HG02642 (cell line): Measurements from ENCODE around the gene PDE6A.
A peak's percentile ranks its signal among the peaks of the same experiment; 100 is the strongest.

Source experiments
- ATAC-seq: cut with Tn5 transposase; IDR thresholded peaks from one replicate; pipeline ENCODE4 v1.9.1; 2021; ENCODE audit warnings: mild to moderate bottlenecking; ENCODE audit not compliant: unreplicated experiment, poor library complexity

PDE6A gene

DNA sequence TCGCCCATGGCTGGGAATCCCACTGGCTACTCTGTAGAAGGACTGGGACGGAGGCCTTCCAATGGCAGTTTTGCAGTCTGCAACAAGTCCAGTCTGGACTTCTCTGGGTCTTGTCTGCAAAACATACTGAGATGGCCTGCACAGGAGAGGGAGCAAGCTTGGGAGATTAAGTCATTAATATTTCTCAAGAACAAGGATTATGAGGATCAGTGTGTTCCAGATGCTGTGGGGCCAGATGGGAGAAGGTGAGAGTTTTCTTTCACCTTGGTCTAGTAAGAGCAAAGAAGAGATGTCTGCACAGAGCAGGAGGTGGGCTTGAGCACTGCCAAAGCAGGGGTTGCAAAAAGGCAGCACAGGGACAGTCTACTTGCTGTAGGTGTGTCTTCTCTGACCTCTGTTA, at the start of gene PDE6A:
PDE6A (minus strand) TSS at position 128 of the 400 bp plus-strand sequence; CDS start at position 8, 120 bp downstream.
- no peak for ATAC-seq

DNA sequence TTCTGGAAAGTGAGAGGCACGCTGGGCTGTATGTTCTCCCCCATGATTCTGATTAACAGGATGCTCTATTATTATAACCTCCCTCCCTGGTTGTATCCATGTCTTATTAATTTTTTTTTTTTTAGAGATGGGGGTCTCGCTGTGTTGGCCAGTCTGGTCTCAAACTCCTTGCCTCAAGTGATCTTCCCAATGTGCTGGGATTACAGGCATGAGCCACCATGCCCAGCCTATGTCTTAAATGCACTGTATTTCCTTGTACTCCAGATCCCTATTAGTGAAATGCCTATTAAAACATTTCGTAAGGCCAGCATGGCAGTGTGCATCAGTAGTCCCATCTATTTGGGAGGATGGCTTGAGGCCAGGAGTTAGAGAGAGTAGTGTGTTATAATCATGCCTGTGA, 48.9 kb upstream of the PDE6A start:
- ATAC-seq, result no peak

DNA sequence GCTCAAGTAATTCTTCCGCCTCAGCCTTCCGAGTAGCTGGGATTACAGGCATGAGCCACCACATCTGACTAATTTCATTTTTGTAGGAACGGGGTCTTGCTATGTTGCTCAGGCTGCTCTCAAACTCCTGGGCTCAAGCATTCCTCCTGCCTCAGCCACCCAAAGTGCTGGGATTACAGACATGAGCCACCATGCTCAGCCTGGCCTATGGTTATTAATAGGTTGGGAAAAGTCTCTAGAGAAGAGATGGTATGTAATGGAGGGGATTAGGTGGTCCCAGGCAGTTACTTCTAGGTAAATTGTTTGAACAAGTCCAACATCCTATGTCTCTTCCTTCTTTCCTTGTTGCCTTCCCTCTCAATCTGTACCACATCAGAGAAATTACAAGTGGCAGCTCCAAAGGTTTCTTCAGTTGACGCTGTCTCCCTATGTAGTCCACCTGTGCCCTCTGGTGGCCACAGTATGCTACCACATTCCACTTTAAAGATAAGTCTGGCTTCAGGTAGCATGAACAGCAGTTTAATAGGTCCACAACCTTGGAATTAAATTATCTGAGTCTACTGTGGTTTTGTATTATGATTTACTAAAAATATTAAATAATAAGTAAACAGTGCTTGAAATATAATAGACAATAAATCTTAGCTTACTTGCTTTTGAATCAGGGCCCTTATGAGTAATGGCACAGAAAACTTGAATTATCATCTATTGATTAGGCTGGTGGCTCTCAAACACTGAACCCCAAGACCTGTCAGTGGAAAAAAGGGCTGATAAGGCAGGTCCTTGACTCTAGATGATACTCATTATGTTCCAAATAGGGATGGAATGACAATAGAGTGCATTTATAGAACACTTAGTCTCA, 46.2 kb upstream of the PDE6A start:
- peak; percentile 84 for ATAC-seq

DNA sequence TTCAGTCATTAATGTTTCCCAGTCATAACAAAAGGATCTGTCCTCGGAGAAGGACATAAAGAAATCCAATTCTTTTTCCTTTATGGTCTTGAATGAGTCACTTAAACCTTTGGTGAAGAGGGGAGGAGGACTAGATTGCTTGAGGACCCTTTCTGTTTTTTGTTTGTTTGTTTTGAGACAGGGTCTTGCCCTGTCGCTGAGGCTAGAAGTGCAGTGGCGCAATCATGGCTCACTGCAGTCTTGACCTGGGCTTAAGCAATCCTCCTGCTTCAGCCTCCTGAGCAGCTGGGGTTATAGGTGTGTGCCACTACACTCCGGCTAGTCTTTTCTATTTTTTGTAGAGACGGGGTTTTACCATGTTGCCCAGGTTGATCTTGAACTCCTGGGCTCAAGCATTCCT, 43.5 kb upstream of the PDE6A start:
- no peak for ATAC-seq

DNA sequence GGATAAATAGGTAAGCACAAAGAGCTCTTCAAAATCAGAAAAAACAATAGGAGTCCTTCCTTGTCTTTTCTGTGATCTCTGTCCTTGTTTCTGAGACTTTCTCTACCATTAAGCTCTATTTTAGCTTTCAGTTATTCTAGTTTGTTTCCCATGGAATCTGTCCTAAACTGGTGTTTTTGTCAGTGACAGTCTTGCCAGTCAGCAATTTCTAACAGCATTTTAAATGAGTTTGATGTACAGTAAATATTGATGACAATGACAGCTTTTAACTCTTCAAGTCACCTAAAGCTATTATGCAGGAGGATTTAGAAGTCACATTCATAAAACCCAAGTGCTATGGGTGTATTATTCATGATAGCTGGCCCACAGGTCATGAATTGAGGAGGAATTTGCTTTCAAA, 37.9 kb upstream of the PDE6A start:
- no peak for ATAC-seq

DNA sequence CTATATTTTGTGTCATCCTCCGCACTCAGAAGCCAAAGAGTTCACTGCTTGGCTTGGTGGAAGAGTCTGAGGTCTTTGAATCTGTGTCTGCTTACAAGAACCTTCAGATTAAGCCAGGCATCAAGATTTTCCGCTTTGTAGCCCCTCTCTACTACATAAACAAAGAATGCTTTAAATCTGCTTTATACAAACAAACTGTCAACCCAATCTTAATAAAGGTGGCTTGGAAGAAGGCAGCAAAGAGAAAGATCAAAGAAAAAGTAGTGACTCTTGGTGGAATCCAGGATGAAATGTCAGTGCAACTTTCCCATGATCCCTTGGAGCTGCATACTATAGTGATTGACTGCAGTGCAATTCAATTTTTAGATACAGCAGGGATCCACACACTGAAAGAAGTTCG, 36.6 kb upstream of the PDE6A start:
- ATAC-seq, result no peak

DNA sequence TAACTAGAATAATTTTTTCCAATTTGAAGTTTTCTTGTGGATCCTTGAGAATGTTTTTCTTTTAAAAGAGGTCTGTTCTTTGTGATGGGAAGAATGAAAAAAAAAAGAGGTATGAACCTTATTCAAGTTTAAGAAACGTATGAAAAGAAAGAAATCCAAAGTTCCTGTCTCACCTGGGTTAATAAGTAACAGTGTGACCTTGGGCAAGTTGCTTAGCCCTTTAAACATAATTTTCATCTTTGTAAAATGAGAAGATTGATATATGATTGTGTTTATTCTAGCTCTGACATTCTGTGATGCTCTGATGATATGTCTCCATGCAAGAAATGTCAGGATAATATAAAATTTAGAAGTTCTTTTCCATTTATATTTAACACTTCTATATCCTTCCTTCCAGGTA, 35.3 kb upstream of the PDE6A start:
- ATAC-seq, result no peak

DNA sequence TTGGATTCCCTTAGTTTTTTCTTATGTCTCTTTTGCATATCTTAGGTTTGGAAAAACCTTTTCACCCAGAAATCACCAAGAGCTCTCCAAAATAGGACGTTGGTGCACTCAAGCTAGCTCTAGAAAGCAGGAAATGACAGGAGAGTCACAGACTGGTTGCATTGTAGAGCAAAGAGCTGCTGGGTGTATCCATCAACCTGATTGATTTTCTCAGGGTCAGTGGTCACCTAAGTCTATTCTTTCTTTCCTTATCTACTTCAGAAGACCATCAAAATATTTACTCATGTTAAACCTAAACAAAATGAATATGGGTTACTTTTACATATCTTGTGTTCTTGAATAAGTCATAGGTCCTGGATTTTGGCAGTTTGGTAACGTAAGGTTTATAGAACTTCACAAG, 30.8 kb upstream of the PDE6A start:
- no peak for ATAC-seq

DNA sequence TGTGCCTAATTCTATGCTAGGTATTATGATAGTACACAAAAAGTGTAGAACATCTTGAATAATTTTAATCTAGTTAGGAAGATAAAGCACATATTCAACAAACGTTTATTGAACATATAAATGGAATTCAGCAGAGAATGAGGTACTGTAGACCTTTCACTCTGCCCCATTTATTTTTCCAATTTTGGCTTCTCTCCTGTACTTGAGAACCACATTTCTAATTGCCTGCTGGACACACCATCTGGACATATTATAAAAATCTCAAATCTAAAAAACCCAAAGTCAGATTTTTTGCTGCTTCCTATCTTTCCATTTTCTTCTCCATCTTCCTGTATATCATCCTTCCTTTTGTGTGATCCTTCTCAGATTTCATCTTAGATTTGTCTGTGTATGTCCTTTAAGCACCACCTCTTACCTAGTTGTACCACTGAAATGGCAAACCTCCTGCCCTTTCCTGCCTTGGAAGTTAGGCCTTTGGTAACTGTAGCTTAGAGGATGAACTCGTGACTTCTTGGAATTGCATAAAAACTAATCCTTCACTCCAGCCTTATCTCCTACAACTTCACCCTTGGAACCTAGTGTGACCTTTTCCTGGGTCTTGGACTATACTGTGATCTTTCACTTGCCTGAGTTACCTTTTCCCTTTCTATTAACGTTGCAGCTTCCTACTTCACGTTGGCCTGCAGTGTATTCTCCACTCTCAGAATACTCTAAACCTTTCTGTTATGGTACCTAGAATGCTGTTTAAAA, 24.8 kb upstream of the PDE6A start:
- ATAC-seq, result no peak

DNA sequence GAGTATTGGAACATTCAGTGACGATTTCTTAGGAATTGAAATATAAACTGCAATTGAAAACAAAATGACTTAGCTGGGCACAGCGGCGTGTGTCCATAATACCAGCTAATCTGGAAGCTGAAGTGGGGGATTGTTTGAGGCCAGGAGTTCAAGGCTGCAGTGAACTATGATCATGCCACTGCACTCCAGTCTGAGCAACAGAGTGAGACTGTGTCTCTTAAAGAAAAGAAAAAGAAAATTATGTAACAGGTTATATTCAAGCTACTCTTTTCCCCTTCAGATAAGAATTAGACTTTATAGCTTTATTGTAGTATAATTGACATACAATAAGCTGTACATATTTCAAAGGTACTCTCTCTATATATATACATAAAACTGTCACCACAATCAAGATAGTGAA, 22.4 kb upstream of the PDE6A start:
- no peak for ATAC-seq

DNA sequence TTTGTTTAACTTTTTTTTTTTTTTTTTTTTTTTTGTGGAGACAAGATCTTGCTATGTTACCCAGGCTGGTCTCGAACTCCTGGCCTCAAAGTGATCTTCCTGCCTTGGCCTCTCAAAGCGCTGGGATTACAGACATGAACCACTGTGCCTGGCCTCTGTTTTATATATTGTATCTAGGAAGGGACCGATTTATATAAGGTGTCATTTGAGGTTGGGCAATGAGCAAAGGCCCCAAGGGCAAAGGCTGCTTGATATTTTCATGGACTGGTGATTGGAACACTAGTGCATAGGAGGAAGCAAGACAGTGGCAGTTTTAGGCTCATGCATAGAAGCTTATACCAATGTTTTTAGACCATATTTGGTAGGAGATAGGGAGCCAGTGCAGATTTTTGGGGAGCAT, 19.1 kb upstream of the PDE6A start:
- no peak for ATAC-seq

DNA sequence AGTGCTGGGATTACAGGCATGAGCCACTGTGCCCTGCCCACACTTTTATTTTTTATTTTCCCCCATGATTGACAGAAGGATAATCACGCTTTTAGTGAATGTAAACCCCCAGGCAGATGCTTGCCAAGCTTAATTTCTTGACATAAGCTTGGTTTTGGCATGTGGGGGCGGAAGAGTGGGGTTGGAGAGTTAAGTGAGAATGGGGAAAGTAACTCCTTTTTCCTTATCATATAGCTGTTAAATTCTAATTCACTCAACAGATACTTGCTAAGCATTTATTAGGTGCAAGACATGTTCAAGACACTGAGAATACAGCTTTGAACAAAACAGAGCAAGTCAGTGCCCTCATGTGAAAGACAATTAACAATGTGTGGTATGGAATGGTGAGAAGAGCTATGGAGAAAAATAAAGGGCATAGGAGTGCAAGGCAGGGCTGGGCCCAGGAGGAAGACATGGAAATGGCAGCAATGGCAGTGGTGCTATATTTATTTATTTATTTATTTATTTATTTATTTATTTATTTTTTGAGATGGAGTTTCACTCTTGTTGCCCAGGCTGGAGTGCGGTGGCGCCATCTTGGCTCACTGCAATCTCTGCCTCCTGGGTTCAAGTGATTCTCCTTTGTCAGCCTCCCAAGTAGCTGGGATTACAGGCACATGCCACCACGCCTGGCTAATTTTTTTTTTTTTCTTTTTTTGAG, 18.2 kb upstream of the PDE6A start:
- no peak for ATAC-seq

DNA sequence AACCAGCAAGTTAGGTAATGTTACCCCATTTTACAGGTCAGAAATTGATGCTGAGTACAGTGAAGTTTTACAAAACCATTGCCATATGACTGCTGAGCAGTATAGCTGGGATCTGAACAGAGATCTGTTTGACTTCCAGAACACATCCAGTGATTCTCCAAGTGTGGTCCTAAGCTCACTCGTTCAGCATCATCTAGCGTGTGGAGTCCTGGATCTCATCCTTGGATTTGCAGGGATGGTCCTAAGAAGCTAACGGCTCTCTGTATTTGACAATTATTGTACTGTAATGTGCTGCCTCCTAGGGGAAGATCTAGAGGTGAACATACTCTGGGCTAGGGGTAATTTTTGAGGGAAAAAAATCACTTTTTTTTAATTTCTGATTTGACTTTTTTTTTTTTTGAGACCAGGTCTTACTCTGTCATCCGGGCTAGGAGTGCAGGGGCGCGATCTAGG, 17.4 kb upstream of the PDE6A start:
- ATAC-seq, result no peak

DNA sequence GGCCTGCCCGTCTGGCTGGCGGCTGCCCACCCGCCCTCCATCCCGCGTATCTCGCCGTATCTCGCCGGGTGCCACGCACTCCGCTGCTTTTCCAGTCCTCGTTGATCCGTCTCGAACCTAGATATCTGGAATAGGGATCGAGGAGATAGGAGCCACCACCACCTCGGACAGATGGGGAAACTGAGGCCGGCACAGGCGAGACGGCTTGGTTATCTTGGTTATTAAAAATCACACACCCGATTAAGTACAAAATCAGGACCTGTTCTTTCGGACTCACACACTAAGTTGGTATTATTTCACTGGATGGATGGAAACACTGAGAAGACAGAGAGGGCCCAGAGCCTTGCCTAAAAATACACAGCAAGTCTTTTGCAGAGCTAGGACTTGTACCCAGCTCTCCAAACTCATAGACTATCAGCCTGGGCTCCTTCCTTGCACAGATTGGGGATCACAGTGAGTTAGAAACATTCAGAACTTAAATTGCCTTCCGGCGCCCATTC, 16.6 kb upstream of the PDE6A start:
- no peak for ATAC-seq

DNA sequence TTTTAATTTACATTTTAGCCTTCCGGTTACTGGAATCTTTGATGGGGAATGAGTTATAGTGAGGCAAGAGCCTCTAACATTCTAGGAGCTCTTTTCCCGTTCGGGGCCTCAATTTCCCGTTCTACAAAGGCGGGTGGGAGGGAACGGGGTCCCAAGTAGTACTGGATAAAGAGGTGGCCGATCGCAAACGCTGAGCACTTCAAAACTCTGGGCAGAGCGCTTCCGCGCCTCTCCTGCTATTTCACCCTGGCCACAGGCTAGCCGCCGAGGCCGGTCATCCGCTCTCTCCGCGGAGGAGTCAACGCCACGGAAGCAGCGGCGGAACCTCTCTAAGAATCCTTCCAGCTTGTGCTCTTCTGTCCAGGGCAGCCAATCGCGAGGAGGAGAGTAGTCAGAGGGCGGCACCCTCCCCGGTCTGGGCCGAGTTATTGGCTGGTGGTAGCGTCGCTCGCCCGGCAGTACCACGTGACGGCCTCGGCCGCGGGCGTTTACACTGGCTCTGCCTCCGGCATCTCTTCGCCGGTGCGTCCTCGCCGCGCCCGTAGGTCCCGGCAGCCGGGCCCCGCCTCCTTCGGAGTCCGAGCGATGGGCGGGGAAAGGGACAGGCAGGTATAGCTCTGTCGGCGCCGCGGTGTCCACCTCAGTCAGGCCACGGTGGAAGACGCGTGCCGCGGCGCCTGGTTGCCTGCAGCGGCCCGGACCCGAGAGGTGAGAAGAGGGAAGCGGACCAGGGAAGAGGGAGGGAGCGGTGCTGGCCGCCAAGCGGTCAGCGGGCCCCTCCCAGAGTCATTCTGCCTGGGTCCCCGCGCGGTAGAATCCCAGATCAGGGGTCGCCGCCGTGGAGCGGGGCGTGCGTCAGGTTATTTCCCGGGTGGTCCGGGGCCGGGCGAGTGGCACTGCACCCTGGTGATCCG, 15.9 kb upstream of the PDE6A start, which contains the start of gene SLC26A2:
SLC26A2 (plus strand) TSS at position 487 of the 914 bp plus-strand sequence. CDS start 16,895 bp downstream, outside the sequence.
- ATAC-seq, result peak; percentile 99

DNA sequence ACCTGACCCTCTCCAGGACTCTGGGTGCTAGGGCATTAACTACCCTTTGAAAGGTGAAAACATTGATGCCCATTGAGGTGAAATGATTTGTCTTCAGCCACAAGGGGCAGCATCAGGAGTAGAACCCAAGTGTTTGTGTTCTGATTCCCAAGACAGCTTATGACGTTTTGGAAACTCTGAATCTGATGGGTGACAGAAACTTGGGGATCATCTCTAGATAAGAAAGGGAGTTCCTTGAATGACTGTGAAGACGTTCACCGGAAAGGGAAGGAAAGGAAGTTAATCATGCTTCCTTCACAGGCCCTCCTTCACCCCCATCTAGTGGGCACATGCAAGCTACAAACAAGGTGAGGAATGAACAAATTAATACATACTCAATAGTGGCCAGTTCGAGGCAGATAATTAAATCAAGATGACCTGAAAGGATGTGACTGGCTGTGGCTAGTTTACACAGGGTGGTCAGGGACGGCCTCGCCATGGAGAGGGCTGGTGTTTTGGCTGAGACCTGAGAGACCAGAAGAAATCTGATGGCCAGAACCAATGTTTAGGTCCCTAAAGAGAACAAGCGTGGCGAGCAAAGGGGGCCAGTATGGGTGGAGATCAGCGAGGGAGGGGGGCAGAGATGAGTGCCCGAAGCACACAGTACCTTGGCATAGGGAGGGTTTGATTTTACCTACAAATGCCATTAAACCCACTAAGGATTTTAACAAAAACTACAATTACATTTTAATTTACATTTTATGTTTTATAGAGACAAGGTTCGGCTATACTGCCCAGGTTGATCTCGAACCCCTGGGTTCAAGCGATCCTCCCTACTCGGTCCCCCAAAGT, 15.0 kb upstream of the PDE6A start:
- no peak for ATAC-seq

DNA sequence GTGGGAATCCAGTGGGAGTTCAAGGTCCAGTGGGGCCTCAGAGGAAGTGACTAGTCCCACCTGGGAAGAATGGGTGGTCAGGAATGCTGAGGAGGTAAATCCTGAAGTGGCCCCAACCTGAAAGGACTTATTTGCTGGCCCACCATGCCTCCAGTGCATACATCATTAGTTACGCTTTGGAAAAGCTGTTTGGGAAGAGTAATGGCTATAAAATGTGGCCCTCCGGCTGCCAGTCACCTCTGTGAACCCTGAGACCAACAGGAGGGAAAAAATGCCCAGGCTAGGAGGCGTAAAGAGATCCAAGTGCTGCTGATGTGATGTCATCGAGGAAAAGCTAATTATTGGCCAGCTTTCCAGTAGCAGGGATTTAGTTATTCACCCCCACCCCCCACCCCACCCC, 13.3 kb upstream of the PDE6A start:
- no peak for ATAC-seq

DNA sequence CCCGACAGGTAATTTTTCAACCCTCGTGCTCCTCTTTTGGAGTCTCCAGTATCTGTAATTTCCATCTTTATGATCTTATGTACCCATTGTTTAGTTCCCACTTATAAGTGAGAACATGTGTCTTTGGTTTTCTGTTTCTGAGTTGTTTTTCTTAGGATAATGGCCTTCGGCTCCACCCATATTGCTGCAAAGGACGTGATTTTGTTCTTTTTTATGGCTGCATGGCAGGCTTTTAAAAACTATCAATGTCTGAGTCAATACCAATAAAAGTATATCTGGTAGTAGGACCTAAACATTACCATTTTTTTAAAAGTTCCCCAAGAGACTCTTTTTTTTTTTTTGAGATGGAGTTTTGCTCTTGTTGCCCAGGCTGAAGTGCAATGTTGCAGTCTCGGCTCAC, 12.1 kb upstream of the PDE6A start:
- no peak for ATAC-seq

DNA sequence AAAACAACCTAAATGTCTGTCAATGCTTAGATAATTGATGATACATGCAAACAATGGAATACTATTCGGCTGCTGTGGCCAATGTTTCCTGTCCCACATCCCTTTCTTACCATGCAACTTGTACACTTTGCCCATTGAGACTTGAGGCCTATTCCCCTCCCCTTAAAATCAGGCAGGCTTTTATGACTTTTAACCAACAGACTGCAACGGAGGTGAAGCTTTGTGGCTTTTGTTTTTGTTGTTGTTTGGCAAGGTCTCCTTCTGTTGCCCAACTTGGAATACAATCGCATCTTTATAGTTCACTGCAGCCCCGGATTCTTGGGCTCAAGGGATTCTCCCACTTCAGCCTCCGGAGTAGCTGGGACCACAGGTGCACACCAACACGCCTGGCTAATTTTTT, 10.2 kb upstream of the PDE6A start:
- ATAC-seq, result no peak
